HEK293 (cell line): Measurements from ENCODE around the gene OXNAD1.

ENCODE experiments used
- CTCF ChIA-PET: fragments of 350-600 bp; formaldehyde crosslinking; extraction: SDS; loops from one replicate; lab custom pipeline; 2021; ENCODE audit warnings: antibody characterized with exemption; lab: Yijun Ruan, JAX
- POLR2A ChIA-PET: fragments of 300-600 bp; formaldehyde crosslinking; extraction: SDS; loops from one replicate; lab custom pipeline; 2020; ENCODE audit warnings: antibody characterized with exemption, inconsistent platforms; lab: Yijun Ruan, JAX
- H3K27ac ChIP-seq: fragments of 200-500 bp; sonication (Bioruptor generic); 2 replicates; pipeline ENCODE4 v1.5.1; 2014; ENCODE audit warnings: low read depth, low read length, control low read depth, inconsistent platforms; ENCODE audit errors: extremely low read depth
- H3K36me3 ChIP-seq, 2 experiments: fragments of 200-500 bp in 1 of 2; sonication (Bioruptor generic) in 1 of 2; 1 replicate in 1 of 2; 2 replicates in 1 of 2; pipeline ENCODE4 v1.5.1; 2014 to 2017; ENCODE audit warnings: inconsistent platforms in 2 of 2, low read length in 2 of 2; ENCODE audit not compliant: control insufficient read depth in 2 of 2, insufficient read depth in 1 of 2
- H3K4me1 ChIP-seq: fragments of 200-500 bp; sonication (Bioruptor generic); 2 replicates; pipeline ENCODE4 v1.5.1; 2014; ENCODE audit warnings: mild to moderate bottlenecking, low read length, inconsistent platforms; ENCODE audit not compliant: control insufficient read depth, insufficient read depth
- H3K4me3 ChIP-seq: 2 replicates; pipeline ENCODE4 v1.5.1; 2011; ENCODE audit warnings: low read depth, mild to moderate bottlenecking, control low read depth, low read length, moderate library complexity
- H3K9me3 ChIP-seq: fragments of 200-500 bp; sonication (Bioruptor generic); 2 replicates; pipeline ENCODE4 v1.5.1; 2014; ENCODE audit warnings: low read depth, low read length, inconsistent platforms; ENCODE audit not compliant: control insufficient read depth, insufficient read depth
- OSR2 ChIP-seq: fragments of 450-650 bp; formaldehyde crosslinking; IDR thresholded peaks from 2 replicates; pipeline ENCODE4 v1.5.1; 2016; ENCODE audit warnings: missing biosample characterization, missing genetic modification characterization
- REPIN1 ChIP-seq: fragments of 450-650 bp; formaldehyde crosslinking; IDR thresholded peaks from 2 replicates; pipeline ENCODE4 v1.5.1; 2017; ENCODE audit warnings: missing biosample characterization, missing genetic modification characterization, low read depth
- ZBTB1 ChIP-seq: fragments of 450-650 bp; formaldehyde crosslinking; IDR thresholded peaks from 2 replicates; pipeline ENCODE4 v1.5.1; 2016; ENCODE audit warnings: missing biosample characterization, missing genetic modification characterization
- ZBTB17 ChIP-seq: fragments of 450-650 bp; formaldehyde crosslinking; IDR thresholded peaks from 2 replicates; pipeline ENCODE4 v1.5.1; 2016; ENCODE audit warnings: missing biosample characterization, missing genetic modification characterization
- ZBTB8A ChIP-seq: fragments of 450-650 bp; formaldehyde crosslinking; IDR thresholded peaks from 2 replicates; pipeline ENCODE4 v1.5.1; 2016; ENCODE audit warnings: missing biosample characterization, missing genetic modification characterization
- ZFHX2 ChIP-seq: fragments of 450-650 bp; formaldehyde crosslinking; conservative IDR thresholded peaks from 2 replicates; pipeline ENCODE4 v1.5.1; 2016; ENCODE audit warnings: missing biosample characterization, missing genetic modification characterization
- ZFP3 ChIP-seq: fragments of 450-650 bp; formaldehyde crosslinking; IDR thresholded peaks from 2 replicates; pipeline ENCODE4 v1.5.1; 2016; ENCODE audit warnings: low read depth, missing biosample characterization, missing genetic modification characterization
- ZNF140 ChIP-seq: fragments of 450-650 bp; formaldehyde crosslinking; IDR thresholded peaks from 2 replicates; pipeline ENCODE4 v1.5.1; 2016; ENCODE audit warnings: missing biosample characterization, missing genetic modification characterization
- ZNF169 ChIP-seq: fragments of 450-650 bp; formaldehyde crosslinking; IDR thresholded peaks from 2 replicates; pipeline ENCODE4 v1.5.1; 2016; ENCODE audit warnings: missing biosample characterization, missing genetic modification characterization
- ZNF19 ChIP-seq: fragments of 450-650 bp; formaldehyde crosslinking; IDR thresholded peaks from 2 replicates; pipeline ENCODE4; 2016; ENCODE audit warnings: missing biosample characterization, missing genetic modification characterization, low read depth
- ZNF266 ChIP-seq: fragments of 450-650 bp; formaldehyde crosslinking; IDR thresholded peaks from 2 replicates; pipeline ENCODE4 v1.5.1; 2016; ENCODE audit warnings: missing biosample characterization, missing genetic modification characterization, low read depth
- ZNF529 ChIP-seq: fragments of 450-650 bp; formaldehyde crosslinking; IDR thresholded peaks from 2 replicates; pipeline ENCODE4 v1.5.1; 2017; ENCODE audit warnings: missing genetic modification characterization, missing biosample characterization; ENCODE audit not compliant: insufficient replicate concordance
- ZNF596 ChIP-seq: fragments of 450-650 bp; IDR thresholded peaks from 2 replicates; pipeline ENCODE4 v1.5.0; 2018; ENCODE audit warnings: missing biosample characterization, mild to moderate bottlenecking, missing genetic modification characterization, moderate library complexity
- ZNF664 ChIP-seq: fragments of 450-650 bp; formaldehyde crosslinking; IDR thresholded peaks from 2 replicates; pipeline ENCODE4 v1.5.1; 2016; ENCODE audit warnings: missing biosample characterization, missing genetic modification characterization
- ZSCAN30 ChIP-seq: fragments of 450-650 bp; IDR thresholded peaks from 2 replicates; pipeline ENCODE4 v1.5.1; 2018; ENCODE audit warnings: missing biosample characterization, mild to moderate bottlenecking, missing genetic modification characterization, moderate library complexity
- TF ChIP-seq, protein P1 (sequence below): fragments of 450-650 bp; formaldehyde crosslinking; IDR thresholded peaks from 2 replicates; pipeline ENCODE4 v1.5.1; 2016; ENCODE audit warnings: missing biosample characterization, missing genetic modification characterization
- TF ChIP-seq, protein P2 (sequence below): IDR thresholded peaks from 2 replicates; pipeline ENCODE4 v1.6.1; 2011; ENCODE audit warnings: mild to moderate bottlenecking, low read depth, low read length, borderline replicate concordance

OXNAD1 gene

DNA sequence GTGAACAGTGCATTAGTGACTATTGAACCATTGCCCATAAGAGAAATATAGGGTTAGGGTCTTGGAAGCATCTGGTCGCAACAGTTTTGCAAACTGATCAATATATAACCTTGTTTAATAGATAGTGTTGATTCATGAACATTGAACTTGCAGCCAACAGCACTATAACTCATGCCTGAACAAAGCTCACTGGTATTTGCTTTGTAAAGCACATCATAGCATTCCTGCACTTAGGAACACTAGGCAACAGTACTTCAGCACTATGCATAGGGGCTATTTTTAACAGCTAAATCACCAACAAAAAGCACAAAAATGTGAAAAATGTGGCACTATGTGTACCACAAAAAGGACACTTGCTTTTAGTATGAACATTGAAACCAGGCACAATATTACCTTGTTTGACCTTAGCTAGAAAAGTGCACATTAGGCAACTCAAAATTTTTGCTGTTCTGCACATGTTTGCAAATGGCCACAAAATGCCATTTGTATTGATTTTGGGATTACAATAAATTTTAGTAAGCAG, 68.0 kb downstream of the OXNAD1 start:
- no peak for TF ChIP-seq OSR2
- TF ChIP-seq ZBTB8A (tag by site-specific recombination), result no peak
- TF ChIP-seq, protein P1, sequence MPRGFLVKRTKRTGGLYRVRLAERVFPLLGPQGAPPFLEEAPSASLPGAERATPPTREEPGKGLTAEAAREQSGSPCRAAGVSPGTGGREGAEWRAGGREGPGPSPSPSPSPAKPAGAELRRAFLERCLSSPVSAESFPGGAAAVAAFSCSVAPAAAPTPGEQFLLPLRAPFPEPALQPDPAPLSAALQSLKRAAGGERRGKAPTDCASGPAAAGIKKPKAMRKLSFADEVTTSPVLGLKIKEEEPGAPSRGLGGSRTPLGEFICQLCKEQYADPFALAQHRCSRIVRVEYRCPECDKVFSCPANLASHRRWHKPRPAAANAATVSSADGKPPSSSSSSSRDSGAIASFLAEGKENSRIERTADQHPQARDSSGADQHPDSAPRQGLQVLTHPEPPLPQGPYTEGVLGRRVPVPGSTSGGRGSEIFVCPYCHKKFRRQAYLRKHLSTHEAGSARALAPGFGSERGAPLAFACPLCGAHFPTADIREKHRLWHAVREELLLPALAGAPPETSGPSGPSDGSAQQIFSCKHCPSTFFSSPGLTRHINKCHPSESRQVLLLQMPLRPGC (tag by site-specific recombination), result no peak
- no peak for TF ChIP-seq ZNF169
- no peak for TF ChIP-seq REPIN1 (tag by site-specific recombination)
- TF ChIP-seq ZNF596 (tag by site-specific recombination), result no peak
- TF ChIP-seq ZNF19 (tag by site-specific recombination), result no peak
- TF ChIP-seq ZNF664 (tag by site-specific recombination), result no peak
- no peak for TF ChIP-seq ZNF266 (tag by site-specific recombination)
- TF ChIP-seq ZSCAN30 (tag by site-specific recombination), result no peak
- TF ChIP-seq, all 188 proteins: peak for 0
- POLR2A ChIA-PET, result no interaction called here

DNA sequence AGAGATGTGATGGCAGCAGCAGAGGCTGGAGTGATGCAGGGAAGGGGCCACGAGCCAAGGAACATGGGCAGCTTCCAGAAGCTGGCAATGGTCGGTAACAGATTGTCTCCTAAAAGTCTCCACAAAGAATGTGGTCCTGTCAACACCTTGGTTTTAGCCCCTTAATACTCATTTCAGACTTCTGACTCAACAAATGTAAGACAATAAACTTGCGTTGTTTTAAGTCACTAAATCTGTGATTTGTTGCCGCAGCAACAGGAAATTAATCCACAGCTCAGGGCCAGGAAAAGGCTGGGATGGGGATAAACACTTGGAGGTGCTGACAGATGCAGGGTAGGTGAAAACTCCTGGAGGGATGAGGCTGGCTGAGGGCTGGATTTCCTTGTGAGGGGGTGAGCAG, 69.9 kb downstream of the OXNAD1 start:
- no peak overlapping the region for H3K4me3 ChIP-seq
- H3K4me1 ChIP-seq, result no peaks in the 10 kb centered on the region
- H3K27ac ChIP-seq, result no peak overlapping the region
- ChIA-PET CTCF (interaction anchor here (0.6 kb wide), 2 partner anchors 10 to 25 kb away, joined by 3 to 4 read pairs; no protein-coding TSS in a partner anchor), POLR2A (no interaction called here)
- peaks cover 0 to 6% of the 10 kb centered on the region in 2 experiments; a peak in 1 of 3 replicates for H3K36me3 ChIP-seq
- H3K9me3 ChIP-seq, result no peaks in the 10 kb centered on the region
- TF ChIP-seq ZNF529 (tag by site-specific recombination) (no peak), ZNF140 (tag by site-specific recombination) (no peak), ZBTB1 (tag by site-specific recombination) (no peak), ZFHX2 (tag by site-specific recombination) (no peak), ZFP3 (tag by site-specific recombination) (no peak)
- TF ChIP-seq, protein P2, sequence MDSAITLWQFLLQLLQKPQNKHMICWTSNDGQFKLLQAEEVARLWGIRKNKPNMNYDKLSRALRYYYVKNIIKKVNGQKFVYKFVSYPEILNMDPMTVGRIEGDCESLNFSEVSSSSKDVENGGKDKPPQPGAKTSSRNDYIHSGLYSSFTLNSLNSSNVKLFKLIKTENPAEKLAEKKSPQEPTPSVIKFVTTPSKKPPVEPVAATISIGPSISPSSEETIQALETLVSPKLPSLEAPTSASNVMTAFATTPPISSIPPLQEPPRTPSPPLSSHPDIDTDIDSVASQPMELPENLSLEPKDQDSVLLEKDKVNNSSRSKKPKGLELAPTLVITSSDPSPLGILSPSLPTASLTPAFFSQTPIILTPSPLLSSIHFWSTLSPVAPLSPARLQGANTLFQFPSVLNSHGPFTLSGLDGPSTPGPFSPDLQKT, result no peak

More for the DNA sequence above, 68.0 kb downstream of the OXNAD1 start:
- H3K36me3 ChIP-seq, result peaks cover 0 to 6% of the 10 kb centered on the region in 2 experiments; a peak in 1 of 3 replicates
- no peaks in the 10 kb centered on the region for H3K4me1 ChIP-seq
- CTCF ChIA-PET, result interaction anchor here (0.7 to 2.0 kb wide), 4 partner anchors 13 to 217 kb away, joined by 3 to 9 read pairs (median 4); no protein-coding TSS in a partner anchor
- no peak overlapping the region for H3K27ac ChIP-seq
- H3K9me3 ChIP-seq, result no peaks in the 10 kb centered on the region
- H3K4me3 ChIP-seq, result no peak overlapping the region

DNA sequence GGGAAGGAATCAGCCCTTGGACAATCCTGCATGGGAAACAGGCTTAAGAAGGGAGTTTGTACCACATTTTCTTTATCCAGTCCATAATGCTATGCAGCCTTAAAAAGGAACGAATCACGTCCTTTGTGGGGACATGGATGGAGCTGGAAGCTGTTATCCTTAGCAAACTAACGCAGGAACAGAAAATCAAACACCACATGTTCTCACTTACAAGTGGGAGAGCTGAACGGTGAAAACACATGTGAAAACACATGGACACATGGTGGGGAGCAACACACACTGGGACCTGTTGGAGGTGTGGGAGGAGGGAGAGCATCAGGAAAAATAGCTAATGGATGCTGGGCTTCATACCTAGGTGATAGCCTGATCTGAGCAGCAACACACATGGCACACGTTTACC, 70.3 kb downstream of the OXNAD1 start:
- H3K9me3 ChIP-seq, result no peaks in the 10 kb centered on the region
- ChIA-PET CTCF (interaction anchor here (0.6 kb wide), 1 partner anchor 24 kb away, joined by 4 read pairs; no protein-coding TSS in a partner anchor), POLR2A (no interaction called here)
- H3K4me1 ChIP-seq, result no peaks in the 10 kb centered on the region
- H3K27ac ChIP-seq, result no peak overlapping the region
- H3K4me3 ChIP-seq, result no peak overlapping the region
- TF ChIP-seq ZBTB17 (tag by site-specific recombination), result no peak
- H3K36me3 ChIP-seq, result peaks cover 0 to 6% of the 10 kb centered on the region in 2 experiments; a peak in 1 of 3 replicates
